DND-41 (cell line): ENCODE data around the gene CAAP1.

ENCODE experiments used
- ATAC-seq: fragments of 200-7000 bp; cut with Tn5 transposase; 3 replicates; pipeline ENCODE4 v1.9.1; 2021; ENCODE audit warnings: low read depth; ENCODE audit not compliant: insufficient read depth
- DNase-seq: peaks from one replicate; pipeline ENCODE4 v3.0.0-alpha.2; 2020
- H2AFZ ChIP-seq: 2 replicates; pipeline ENCODE4 v1.6.0; 2012; ENCODE audit warnings: low read depth, low read length
- H3K27ac ChIP-seq: 2 replicates; pipeline ENCODE4 v1.5.1; 2012; ENCODE audit warnings: low read length, inconsistent platforms
- H3K27me3 ChIP-seq: fragments of 200-600 bp; sonication (generic); 2 replicates; pipeline ENCODE4 v1.6.0; 2012; ENCODE audit warnings: low read length, mild to moderate bottlenecking, inconsistent platforms; ENCODE audit not compliant: insufficient read depth, poor library complexity
- H3K36me3 ChIP-seq: 2 replicates; pipeline ENCODE4 v1.5.1; 2012; ENCODE audit warnings: low read length, inconsistent platforms; ENCODE audit not compliant: insufficient read depth
- H3K4me1 ChIP-seq: 2 replicates; pipeline ENCODE4 v1.5.1; 2012; ENCODE audit warnings: mild to moderate bottlenecking, low read length; ENCODE audit not compliant: insufficient read depth
- H3K4me2 ChIP-seq: 2 replicates; pipeline ENCODE4 v1.6.0; 2012; ENCODE audit warnings: mild to moderate bottlenecking, moderate library complexity, low read length, inconsistent platforms; ENCODE audit not compliant: insufficient read depth
- H3K4me3 ChIP-seq, 2 experiments: fragments of 200-600 bp in 1 of 2; shearing (Covaris generic) in 1 of 2; 2 replicates each; pipeline ENCODE4 v1.5.1; 2012 to 2016; ENCODE audit warnings: inconsistent platforms in 2 of 2, low read length in 2 of 2, mild to moderate bottlenecking in 2 of 2, low read depth in 1 of 2, moderate library complexity in 1 of 2
- H3K79me2 ChIP-seq: 2 replicates; pipeline ENCODE4 v1.6.0; 2012; ENCODE audit warnings: low read length, inconsistent platforms; ENCODE audit not compliant: insufficient read depth
- H3K9ac ChIP-seq: 2 replicates; pipeline ENCODE4 v1.6.0; 2012; ENCODE audit warnings: low read depth, mild to moderate bottlenecking, inconsistent platforms, low read length, moderate library complexity
- H3K9me3 ChIP-seq: 2 replicates; pipeline ENCODE4 v1.5.1; 2012; ENCODE audit warnings: low read length, moderate library complexity, mild to moderate bottlenecking, inconsistent platforms; ENCODE audit not compliant: insufficient read depth, severe bottlenecking
- H4K20me1 ChIP-seq: 2 replicates; pipeline ENCODE4 v1.6.0; 2012; ENCODE audit warnings: low read length; ENCODE audit not compliant: insufficient read depth
- EZH2 ChIP-seq: IDR thresholded peaks from 3 replicates; pipeline ENCODE4 v1.6.1; 2012; ENCODE audit warnings: borderline replicate concordance, low read depth, mild to moderate bottlenecking, moderate library complexity, low read length, inconsistent platforms; ENCODE audit not compliant: severe bottlenecking
- TF ChIP-seq, protein P1 (sequence below): IDR thresholded peaks from 2 replicates; pipeline ENCODE4 v1.5.1; 2012; ENCODE audit warnings: borderline replicate concordance, low read length, moderate library complexity, mild to moderate bottlenecking; ENCODE audit not compliant: poor library complexity, severe bottlenecking; ENCODE audit errors: extremely low read depth

Gene CAAP1

GRCh38 chr9:26925609-26926008 lies 33.0 kb upstream of the CAAP1 start:
- TF ChIP-seq, protein P1, sequence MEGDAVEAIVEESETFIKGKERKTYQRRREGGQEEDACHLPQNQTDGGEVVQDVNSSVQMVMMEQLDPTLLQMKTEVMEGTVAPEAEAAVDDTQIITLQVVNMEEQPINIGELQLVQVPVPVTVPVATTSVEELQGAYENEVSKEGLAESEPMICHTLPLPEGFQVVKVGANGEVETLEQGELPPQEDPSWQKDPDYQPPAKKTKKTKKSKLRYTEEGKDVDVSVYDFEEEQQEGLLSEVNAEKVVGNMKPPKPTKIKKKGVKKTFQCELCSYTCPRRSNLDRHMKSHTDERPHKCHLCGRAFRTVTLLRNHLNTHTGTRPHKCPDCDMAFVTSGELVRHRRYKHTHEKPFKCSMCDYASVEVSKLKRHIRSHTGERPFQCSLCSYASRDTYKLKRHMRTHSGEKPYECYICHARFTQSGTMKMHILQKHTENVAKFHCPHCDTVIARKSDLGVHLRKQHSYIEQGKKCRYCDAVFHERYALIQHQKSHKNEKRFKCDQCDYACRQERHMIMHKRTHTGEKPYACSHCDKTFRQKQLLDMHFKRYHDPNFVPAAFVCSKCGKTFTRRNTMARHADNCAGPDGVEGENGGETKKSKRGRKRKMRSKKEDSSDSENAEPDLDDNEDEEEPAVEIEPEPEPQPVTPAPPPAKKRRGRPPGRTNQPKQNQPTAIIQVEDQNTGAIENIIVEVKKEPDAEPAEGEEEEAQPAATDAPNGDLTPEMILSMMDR, result no peak
- TF ChIP-seq EZH2, result no peak
- Histone ChIP-seq H3K4me3 (no peak overlapping the region), H3K4me2 (no peak overlapping the region), H3K27ac (no peak overlapping the region), H3K4me1 (no peaks in the 10 kb centered on the region), H2AFZ (no peak overlapping the region), H4K20me1 (no peaks in the 10 kb centered on the region; the same call in 1 of the 2 replicates), H3K79me2 (peaks cover 14% of the 10 kb centered on the region), H3K27me3 (no peaks in the 10 kb centered on the region), H3K9me3 (no peaks in the 10 kb centered on the region), H3K36me3 (peaks cover 88% of the 10 kb centered on the region), H3K9ac (no peak overlapping the region)
- DNase-seq, result no peak
- ATAC-seq, result no peak

- TF ChIP-seq, protein P1, result no peak
- no peak for TF ChIP-seq EZH2
- Histone ChIP-seq H3K27me3 (no peaks in the 10 kb centered on the region), H3K9ac (no peak overlapping the region), H4K20me1 (no peaks in the 10 kb centered on the region; the same call in 1 of the 2 replicates), H3K27ac (no peak overlapping the region), H3K9me3 (no peaks in the 10 kb centered on the region), H3K4me2 (no peak overlapping the region), H3K4me1 (no peaks in the 10 kb centered on the region), H2AFZ (no peak overlapping the region), H3K79me2 (no peaks in the 10 kb centered on the region), H3K36me3 (peaks cover 96% of the 10 kb centered on the region), H3K4me3 (no peak overlapping the region)
- DNase-seq (no peak), ATAC-seq (no peak)
Measured at GRCh38 chr9:26919698-26920097, 27.1 kb upstream of the CAAP1 start.

DNA sequence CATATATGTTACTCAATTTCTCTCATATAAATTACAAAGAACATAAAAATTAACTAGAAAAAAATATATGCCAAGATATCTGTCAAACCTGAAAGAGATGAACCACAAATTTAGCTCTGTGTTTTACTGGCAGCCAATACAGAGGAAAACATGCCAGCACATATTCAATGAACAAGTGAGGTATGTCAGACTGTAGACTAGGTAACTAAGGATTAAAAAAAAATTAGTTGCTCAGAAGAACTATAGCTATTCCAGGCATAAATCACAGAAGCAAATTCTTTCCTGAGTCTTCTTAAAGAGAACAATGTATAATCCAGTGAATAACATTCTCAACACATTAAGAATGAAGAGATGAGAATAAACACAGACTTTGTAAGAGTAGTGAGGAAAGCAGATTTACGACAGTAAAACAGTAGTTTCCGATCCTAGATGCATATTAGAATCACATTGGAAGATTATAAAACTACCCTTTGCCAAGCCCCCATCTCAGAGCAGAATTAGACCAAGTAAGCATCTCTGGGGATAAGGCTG lies 20.6 kb upstream of the CAAP1 start:
- Histone ChIP-seq H2AFZ (no peak overlapping the region), H3K4me2 (no peak overlapping the region), H3K9ac (no peak overlapping the region), H3K79me2 (no peaks in the 10 kb centered on the region), H3K27ac (no peak overlapping the region), H4K20me1 (no peaks in the 10 kb centered on the region), H3K36me3 (peaks cover 66% of the 10 kb centered on the region), H3K27me3 (no peaks in the 10 kb centered on the region), H3K4me3 (no peak overlapping the region), H3K4me1 (no peaks in the 10 kb centered on the region), H3K9me3 (no peaks in the 10 kb centered on the region)
- DNase-seq (no peak), ATAC-seq (no peak)
- TF ChIP-seq, protein P1, result no peak
- no peak for TF ChIP-seq EZH2
